ENCODE results near the gene DAZ2. TPM values are rescaled to one million over a fixed set of nuclear protein-coding genes. Genes with fewer than 3 reads are reported as not detected.
"Not testable (repeated sequence)": the region's sequence is repeated elsewhere in the genome, so short reads cannot be mapped to it uniquely, and the experiment has no call there.

The DAZ2 gene
- not detected for polyA plus RNA-seq

GRCh38 chrY:23219233-23219632 is at the start of gene DAZ2:
Gene DAZ2 (plus strand): TSS chrY:23219533. CDS start chrY:23219741, 208 bp downstream.
- H3K36me3 ChIP-seq (ENCODE audit: control insufficient read depth in 2 of 2, insufficient read depth in 2 of 2, low read length in 1 of 2); H3K9me3 ChIP-seq (ENCODE audit: control insufficient read depth in 2 of 2, insufficient read depth in 1 of 2, low read depth in 1 of 2, low read length in 1 of 2); H3K27ac ChIP-seq (ENCODE audit: low read depth in 2 of 2, low read length in 1 of 2); H3K4me3 ChIP-seq (ENCODE audit: low read depth in 1 of 2, low read length in 2 of 2); H3K27me3 ChIP-seq (ENCODE audit: control insufficient read depth in 1 of 2, insufficient read depth in 2 of 2, low read length in 2 of 2); H3K4me1 ChIP-seq (ENCODE audit: control insufficient read depth in 2 of 2, insufficient read depth in 2 of 2, low read length in 1 of 2): not testable (repeated sequence)
- no CpG with 5 or more reads among the region's 23 CpGs for WGBS, 2 donors

GRCh38 chrY:23198908-23199307 is 20.4 kb upstream of the DAZ2 start, which contains the start of gene DAZ1:
Gene DAZ1 (minus strand): TSS chrY:23199008. CDS start chrY:23198800, 208 bp downstream.
- H3K4me1 ChIP-seq (ENCODE audit: control insufficient read depth in 2 of 2, insufficient read depth in 2 of 2, low read length in 1 of 2); H3K4me3 ChIP-seq (ENCODE audit: low read depth in 1 of 2, low read length in 2 of 2); H3K27me3 ChIP-seq (ENCODE audit: control insufficient read depth in 1 of 2, insufficient read depth in 2 of 2, low read length in 2 of 2); H3K27ac ChIP-seq (ENCODE audit: low read depth in 2 of 2, low read length in 1 of 2); H3K36me3 ChIP-seq (ENCODE audit: control insufficient read depth in 2 of 2, insufficient read depth in 2 of 2, low read length in 1 of 2); H3K9me3 ChIP-seq (ENCODE audit: control insufficient read depth in 2 of 2, insufficient read depth in 1 of 2, low read depth in 1 of 2, low read length in 1 of 2): not testable (repeated sequence)
- no CpG with 5 or more reads among the region's 23 CpGs for WGBS, 2 donors

- not testable (repeated sequence) for H3K4me1 ChIP-seq (ENCODE audit: control insufficient read depth in 2 of 2, insufficient read depth in 2 of 2, low read length in 1 of 2); H3K27ac ChIP-seq (ENCODE audit: low read depth in 2 of 2, low read length in 1 of 2); H3K27me3 ChIP-seq (ENCODE audit: control insufficient read depth in 1 of 2, insufficient read depth in 2 of 2, low read length in 2 of 2); H3K9me3 ChIP-seq (ENCODE audit: control insufficient read depth in 2 of 2, insufficient read depth in 1 of 2, low read depth in 1 of 2, low read length in 1 of 2); H3K4me3 ChIP-seq (ENCODE audit: low read depth in 1 of 2, low read length in 2 of 2); H3K36me3 ChIP-seq (ENCODE audit: control insufficient read depth in 2 of 2, insufficient read depth in 2 of 2, low read length in 1 of 2)
- no CpG with 5 or more reads among the region's 4 CpGs for WGBS, 2 donors
Measured at GRCh38 chrY:23207455-23207854, 11.9 kb upstream of the DAZ2 start.

GRCh38 chrY:23209802-23210495 is 9.4 kb upstream of the DAZ2 start:
- WGBS, 2 donors = no CpG with 5 or more reads among the region's 4 CpGs
- H3K4me1 ChIP-seq (ENCODE audit: control insufficient read depth in 2 of 2, insufficient read depth in 2 of 2, low read length in 1 of 2); H3K27ac ChIP-seq (ENCODE audit: low read depth in 2 of 2, low read length in 1 of 2); H3K36me3 ChIP-seq (ENCODE audit: control insufficient read depth in 2 of 2, insufficient read depth in 2 of 2, low read length in 1 of 2); H3K4me3 ChIP-seq (ENCODE audit: low read depth in 1 of 2, low read length in 2 of 2); H3K9me3 ChIP-seq (ENCODE audit: control insufficient read depth in 2 of 2, insufficient read depth in 1 of 2, low read depth in 1 of 2, low read length in 1 of 2); H3K27me3 ChIP-seq (ENCODE audit: control insufficient read depth in 1 of 2, insufficient read depth in 2 of 2, low read length in 2 of 2): not testable (repeated sequence)

- not testable (repeated sequence) for H3K36me3 ChIP-seq (ENCODE audit: control insufficient read depth in 2 of 2, insufficient read depth in 2 of 2, low read length in 1 of 2); H3K9me3 ChIP-seq (ENCODE audit: control insufficient read depth in 2 of 2, insufficient read depth in 1 of 2, low read depth in 1 of 2, low read length in 1 of 2); H3K4me1 ChIP-seq (ENCODE audit: control insufficient read depth in 2 of 2, insufficient read depth in 2 of 2, low read length in 1 of 2); H3K4me3 ChIP-seq (ENCODE audit: low read depth in 1 of 2, low read length in 2 of 2); H3K27me3 ChIP-seq (ENCODE audit: control insufficient read depth in 1 of 2, insufficient read depth in 2 of 2, low read length in 2 of 2); H3K27ac ChIP-seq (ENCODE audit: low read depth in 2 of 2, low read length in 1 of 2)
- no CpG with 5 or more reads among the region's 4 CpGs for WGBS, 2 donors
Measured at GRCh38 chrY:23210681-23211080, 8.7 kb upstream of the DAZ2 start.

Other genes with a start within 250 kb of the DAZ2 start
- gene BPY2, start 235.3 kb upstream of the DAZ2 start, polyA plus RNA-seq = not detected
- under 1 TPM in 1 of 2 donors, not detected in 1; 0.12 TPM for gene DAZ1, start 20.5 kb upstream of the DAZ2 start, polyA plus RNA-seq